ENCODE data around the gene C10orf143.
"Not testable (repeated sequence)": the region's sequence is repeated elsewhere in the genome, so short reads cannot be mapped to it uniquely, and the experiment has no call there.

The C10orf143 gene

GRCh38 chr10:130111113-130111851 is 652 bp upstream of the C10orf143 start:
- peak; percentile 79 for DNase-seq

GRCh38 chr10:130109796-130110245 is 809 bp downstream of the C10orf143 start:
- peak; percentile 24 for DNase-seq

DNA sequence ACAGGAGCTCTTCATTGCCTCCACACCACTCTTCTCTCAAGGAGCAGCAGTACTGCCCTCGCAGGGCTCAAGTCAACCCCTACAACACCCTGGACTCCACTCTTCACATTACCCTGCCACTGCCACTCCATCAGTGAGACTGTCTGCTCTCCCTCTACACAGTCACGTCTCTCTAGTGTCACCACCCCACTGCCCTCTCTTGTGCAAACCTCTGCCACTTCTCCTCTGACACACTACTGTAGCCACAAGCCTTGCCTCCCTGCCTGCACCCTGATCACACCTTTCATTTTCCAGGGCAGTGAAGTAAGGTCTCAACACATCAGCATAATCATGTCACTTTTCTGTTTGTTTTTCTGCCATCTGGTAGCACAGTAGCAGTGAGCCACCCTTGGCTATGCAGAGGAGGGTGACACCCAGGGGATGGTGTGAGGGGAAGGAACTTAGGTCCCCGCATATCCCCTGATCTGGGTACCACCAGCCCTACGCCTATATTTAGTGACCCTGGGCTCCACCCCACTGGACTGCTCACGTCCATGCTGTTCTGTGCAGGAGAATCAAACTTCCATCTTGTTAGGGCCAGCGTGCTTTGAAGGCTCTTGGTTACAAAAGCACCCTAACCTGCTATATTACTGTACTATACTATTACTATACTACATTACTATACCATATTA is 1.6 kb downstream of the C10orf143 start:
- no peak for DNase-seq

DNA sequence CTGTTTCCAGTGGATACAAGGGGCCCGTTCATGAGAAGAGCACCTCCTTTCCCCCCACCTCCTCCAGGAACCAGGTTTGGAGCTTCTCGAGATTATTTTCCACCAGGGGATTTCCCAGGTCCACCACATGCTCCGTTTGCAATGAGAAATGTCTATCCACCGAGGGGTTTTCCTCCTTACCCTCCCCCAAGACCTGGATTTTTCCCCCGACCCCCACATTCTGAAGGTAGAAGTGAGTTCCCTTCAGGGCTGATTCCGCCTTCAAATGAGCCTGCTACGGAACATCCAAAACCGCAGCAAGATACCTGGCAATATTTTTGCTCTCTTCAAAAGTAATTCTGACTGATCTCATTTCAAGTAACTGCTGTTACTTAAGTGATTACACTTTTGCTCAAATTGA is 2.5 kb downstream of the C10orf143 start:
- not testable (repeated sequence) for DNase-seq

GRCh38 chr10:130105724-130106123 is 4.9 kb downstream of the C10orf143 start:
- no peak for DNase-seq

DNA sequence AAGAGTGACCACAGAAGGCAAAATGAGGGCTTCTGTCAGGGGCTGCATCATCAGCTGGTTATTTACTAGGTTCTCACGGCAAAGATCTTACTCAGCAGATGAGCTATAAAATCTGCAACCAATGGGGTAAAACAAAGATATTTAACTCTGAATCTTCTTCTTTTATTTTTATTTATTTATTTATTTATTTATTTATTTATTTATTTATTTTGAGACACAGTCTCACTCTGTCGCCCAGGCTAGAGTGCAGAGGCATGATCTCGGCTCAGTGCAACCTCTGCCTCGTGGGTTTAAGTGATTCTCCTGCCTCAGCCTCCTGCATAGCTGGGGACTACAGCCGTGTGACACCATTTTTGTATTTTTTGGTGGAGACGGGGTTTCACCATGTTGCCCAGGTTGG is 11.3 kb downstream of the C10orf143 start:
- no peak for DNase-seq

DNA sequence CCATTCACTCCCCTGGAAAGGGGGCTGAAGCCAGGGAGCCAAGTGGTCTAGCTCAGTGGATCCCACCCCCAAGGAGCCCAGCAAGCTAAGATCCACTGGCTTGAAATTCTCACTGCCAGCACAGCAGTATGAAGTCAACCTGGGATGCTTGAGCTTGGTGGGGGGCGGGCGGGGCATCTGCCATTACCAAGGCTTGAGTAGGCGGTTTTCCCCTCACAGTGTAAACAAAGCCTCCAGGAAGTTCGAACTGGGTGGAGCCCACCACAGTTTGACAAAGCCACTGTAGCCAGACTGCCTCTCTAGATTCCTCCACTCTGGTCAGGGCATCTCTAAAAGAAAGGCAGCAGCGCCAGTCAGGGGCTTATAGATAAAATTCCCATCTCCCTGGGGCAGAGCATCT is 20.1 kb downstream of the C10orf143 start:
- DNase-seq: not testable (repeated sequence)

DNA sequence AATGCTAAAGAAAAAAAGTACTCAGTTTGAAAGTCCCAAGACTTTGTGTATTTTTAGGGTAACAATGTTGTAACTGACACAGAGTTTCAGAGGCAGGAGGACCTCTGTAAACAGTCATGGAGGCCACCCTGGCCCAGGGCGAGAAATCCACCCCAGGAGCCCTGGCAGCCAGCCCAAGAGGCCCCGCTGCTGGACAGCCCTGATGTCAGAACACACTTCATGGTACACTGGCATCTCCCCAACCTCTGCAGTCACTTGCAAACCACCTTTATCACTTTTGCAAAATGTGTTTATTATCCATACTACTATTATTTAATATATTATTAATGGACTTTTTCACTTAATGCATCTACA is 30.2 kb downstream of the C10orf143 start:
- DNase-seq: no peak

- DNase-seq: no peak
Observed at GRCh38 chr10:130079614-130080460, 30.8 kb downstream of the C10orf143 start.

DNA sequence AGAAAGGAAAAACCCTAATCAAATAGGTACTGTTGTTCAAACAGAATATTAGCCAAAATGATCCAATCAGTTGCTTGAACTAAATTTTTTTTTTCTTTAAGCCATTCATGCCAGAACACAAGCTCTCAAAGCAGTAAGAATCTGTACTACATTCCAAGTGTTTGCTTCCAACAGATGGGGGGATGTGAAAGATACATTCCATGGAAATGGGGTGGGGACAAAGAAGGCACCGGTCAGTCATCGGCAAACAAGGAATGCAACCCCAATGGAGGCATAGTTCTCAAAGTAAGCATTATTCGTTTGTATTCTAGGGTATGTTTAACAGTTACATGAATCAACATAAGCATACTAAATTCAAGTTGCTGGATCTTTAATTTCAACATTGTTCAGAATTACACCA is 32.5 kb downstream of the C10orf143 start:
- no peak for DNase-seq

GRCh38 chr10:130076681-130077080 is 33.9 kb downstream of the C10orf143 start:
- DNase-seq: no peak

GRCh38 chr10:130074639-130075038 is 36.0 kb downstream of the C10orf143 start:
- no peak for DNase-seq

DNA sequence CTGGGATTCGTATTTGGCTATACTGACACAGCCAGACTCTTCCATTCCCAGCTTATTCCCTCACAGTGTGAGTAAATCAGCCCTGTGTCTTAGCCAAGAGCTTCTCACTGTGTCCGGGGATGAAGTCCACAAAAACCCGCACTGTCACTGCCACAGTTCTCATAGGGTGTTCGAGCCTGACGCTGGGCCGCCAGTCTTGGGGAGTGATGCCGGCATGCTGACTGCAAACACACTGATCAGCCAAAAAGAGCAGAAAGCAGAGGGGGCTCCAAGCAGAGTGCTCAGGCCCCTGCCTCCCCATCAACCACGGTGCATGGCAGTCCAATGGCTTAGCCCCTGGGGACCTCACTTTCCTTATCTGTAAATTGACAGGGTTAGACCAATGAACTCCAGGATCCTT is 36.7 kb downstream of the C10orf143 start:
- DNase-seq: no peak

- no peak for DNase-seq
Observed at GRCh38 chr10:130072247-130072646, 38.4 kb downstream of the C10orf143 start.

DNA sequence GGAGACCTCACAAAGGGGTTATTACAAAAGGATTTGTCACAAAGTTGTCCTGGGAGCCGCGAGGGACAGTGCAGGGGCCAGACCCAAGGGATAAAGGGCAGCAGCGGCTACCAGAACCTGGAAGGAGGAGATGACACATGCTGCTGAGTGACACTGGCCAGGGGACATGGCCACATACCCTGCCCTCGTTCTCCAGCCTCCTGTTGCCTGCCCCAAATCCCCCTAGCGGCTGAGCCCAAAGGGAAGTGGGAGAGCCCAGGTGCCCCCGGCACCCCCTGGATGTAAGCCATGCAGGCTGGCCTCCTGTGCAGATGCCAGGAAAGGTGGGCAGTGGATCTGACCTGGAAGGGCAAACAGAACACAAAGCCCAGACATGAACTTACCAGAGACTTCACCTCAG is 42.7 kb downstream of the C10orf143 start:
- no peak for DNase-seq

- no peak for DNase-seq
Observed at GRCh38 chr10:130066743-130067142, 43.9 kb downstream of the C10orf143 start.

GRCh38 chr10:130065251-130065650 is 45.4 kb downstream of the C10orf143 start:
- DNase-seq: peak; percentile 3

DNA sequence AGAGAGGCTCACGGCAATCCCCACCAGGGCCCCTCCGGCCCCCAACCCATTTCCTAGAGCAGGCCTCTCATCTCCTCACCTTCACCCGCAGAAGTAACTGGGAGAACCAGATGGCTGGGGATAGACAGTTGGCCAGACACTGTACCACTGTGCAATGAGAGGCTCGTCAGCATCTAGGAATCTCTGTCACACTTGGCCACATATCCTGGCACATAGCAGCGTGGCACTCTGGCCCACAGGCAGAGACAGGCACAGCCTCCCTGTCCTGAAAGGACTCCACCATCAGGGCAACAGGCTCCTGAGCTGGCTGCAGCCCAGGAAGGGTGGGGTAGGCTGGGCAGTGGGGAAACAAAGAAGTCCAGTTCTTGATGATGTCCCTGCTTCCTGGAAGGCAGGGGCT is 45.8 kb downstream of the C10orf143 start:
- DNase-seq: no peak

DNA sequence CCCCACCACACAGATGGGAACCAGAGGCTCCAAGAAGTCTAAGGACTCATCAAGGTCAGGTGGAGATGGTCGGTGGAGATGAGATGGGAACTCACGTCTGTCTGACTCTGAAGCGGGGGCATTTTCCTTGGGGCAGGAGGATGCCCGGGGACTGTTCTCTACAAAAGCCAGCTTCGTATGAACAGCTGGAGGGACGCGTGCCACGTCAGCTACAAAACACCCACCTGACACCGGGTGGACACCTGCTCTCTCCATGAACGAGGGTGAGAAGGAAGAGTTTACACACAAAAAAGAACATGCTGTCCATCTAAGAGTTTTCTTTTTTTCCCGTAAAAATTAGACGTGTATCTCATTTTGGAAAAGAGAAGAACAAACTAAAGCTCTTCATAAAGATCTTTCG is 47.7 kb downstream of the C10orf143 start:
- DNase-seq: no peak

DNA sequence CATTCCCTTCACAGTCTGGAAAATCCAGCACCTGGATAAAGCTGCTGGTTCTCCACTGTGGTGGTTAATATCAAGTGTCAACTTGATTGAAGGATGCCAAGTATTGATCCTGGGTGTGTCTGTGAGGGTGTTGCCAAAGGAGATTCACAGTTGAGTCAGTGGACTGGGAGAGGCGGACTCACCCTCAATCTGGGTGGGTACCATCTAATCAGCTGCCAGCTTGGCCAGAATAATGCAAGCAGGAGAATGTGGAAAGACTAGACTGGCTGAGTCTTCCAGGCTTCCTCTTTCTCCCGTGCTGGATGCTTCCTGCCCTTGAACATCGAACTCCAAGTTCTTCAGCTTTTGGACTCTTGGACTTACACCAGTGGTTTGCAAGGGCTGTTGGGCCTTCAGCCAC is 48.4 kb downstream of the C10orf143 start:
- no peak for DNase-seq

- no peak for DNase-seq
Observed at GRCh38 chr10:130061760-130062159, 48.9 kb downstream of the C10orf143 start.

- no peak for DNase-seq
Observed at GRCh38 chr10:130054021-130054420, 56.6 kb downstream of the C10orf143 start.

- DNase-seq: no peak
Observed at GRCh38 chr10:130053561-130053960, 57.1 kb downstream of the C10orf143 start.

- no peak for DNase-seq
Observed at GRCh38 chr10:130052193-130052592, 58.4 kb downstream of the C10orf143 start.

Measured in NCI-H2029 treated with DMSO at 0.1 percent for 48 hours (cell line).